ENCODE results near the gene GLDC.

The GLDC gene

DNA sequence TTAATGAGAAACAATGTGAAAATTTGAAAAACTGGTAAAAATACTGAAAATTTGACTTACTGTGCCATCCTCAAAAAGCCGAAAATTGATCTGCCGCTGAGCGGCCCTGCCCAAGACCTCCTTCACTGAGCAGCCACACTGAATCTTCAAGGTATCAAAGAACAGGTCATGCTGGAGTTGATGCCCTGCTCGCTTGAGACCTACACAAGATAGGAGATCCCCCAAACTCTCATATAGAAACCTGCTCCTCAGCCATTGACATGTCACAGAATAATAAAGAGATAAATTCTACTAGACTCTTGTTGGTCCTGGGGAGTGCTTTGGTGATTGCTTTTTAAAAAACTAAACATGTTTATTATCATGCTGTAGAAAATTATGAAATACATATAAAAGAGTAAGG, 52.7 kb downstream of the GLDC start:
- TF ChIP-seq, protein P1, sequence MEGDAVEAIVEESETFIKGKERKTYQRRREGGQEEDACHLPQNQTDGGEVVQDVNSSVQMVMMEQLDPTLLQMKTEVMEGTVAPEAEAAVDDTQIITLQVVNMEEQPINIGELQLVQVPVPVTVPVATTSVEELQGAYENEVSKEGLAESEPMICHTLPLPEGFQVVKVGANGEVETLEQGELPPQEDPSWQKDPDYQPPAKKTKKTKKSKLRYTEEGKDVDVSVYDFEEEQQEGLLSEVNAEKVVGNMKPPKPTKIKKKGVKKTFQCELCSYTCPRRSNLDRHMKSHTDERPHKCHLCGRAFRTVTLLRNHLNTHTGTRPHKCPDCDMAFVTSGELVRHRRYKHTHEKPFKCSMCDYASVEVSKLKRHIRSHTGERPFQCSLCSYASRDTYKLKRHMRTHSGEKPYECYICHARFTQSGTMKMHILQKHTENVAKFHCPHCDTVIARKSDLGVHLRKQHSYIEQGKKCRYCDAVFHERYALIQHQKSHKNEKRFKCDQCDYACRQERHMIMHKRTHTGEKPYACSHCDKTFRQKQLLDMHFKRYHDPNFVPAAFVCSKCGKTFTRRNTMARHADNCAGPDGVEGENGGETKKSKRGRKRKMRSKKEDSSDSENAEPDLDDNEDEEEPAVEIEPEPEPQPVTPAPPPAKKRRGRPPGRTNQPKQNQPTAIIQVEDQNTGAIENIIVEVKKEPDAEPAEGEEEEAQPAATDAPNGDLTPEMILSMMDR (IDR thresholded peaks at IDR 0.05; ENCODE audit: borderline replicate concordance, extremely low read depth, low read length, poor library complexity, severe bottlenecking) = no peak
- TF ChIP-seq EZH2 (IDR thresholded peaks at IDR 0.05; ENCODE audit: borderline replicate concordance, low read depth, low read length, severe bottlenecking) = no peak
- no peak overlapping the region for H3K27ac ChIP-seq (ENCODE audit: low read length)
- ATAC-seq (ENCODE audit: insufficient read depth, low read depth) = no peak
- H4K20me1 ChIP-seq (ENCODE audit: insufficient read depth, low read length) = no peaks in the 10 kb centered on the region
- H3K4me2 ChIP-seq (ENCODE audit: insufficient read depth, low read length) = no peak overlapping the region
- H3K4me1 ChIP-seq (ENCODE audit: insufficient read depth, low read length) = no peaks in the 10 kb centered on the region
- no peaks in the 10 kb centered on the region for H3K27me3 ChIP-seq (ENCODE audit: insufficient read depth, low read length, poor library complexity)
- no peak for DNase-seq
- H3K36me3 ChIP-seq (ENCODE audit: insufficient read depth, low read length) = no peaks in the 10 kb centered on the region
- no peak overlapping the region for H2AFZ ChIP-seq (ENCODE audit: low read depth, low read length)
- no peak overlapping the region for H3K9ac ChIP-seq (ENCODE audit: low read depth, low read length)
- no peaks in the 10 kb centered on the region for H3K9me3 ChIP-seq (ENCODE audit: insufficient read depth, low read length, severe bottlenecking)
- H3K79me2 ChIP-seq (ENCODE audit: insufficient read depth, low read length) = no peaks in the 10 kb centered on the region
- no peak overlapping the region for H3K4me3 ChIP-seq (ENCODE audit: low read depth in 1 of 2, low read length in 2 of 2)

- Histone ChIP-seq H3K36me3 (ENCODE audit: insufficient read depth, low read length) (no peaks in the 10 kb centered on the region), H2AFZ (ENCODE audit: low read depth, low read length) (no peak overlapping the region), H3K9ac (ENCODE audit: low read depth, low read length) (no peak overlapping the region), H3K27me3 (ENCODE audit: insufficient read depth, low read length, poor library complexity) (no peaks in the 10 kb centered on the region), H4K20me1 (ENCODE audit: insufficient read depth, low read length) (no peaks in the 10 kb centered on the region), H3K4me3 (ENCODE audit: low read depth in 1 of 2, low read length in 2 of 2) (no peak overlapping the region), H3K4me2 (ENCODE audit: insufficient read depth, low read length) (no peak overlapping the region), H3K27ac (ENCODE audit: low read length) (no peak overlapping the region), H3K9me3 (ENCODE audit: insufficient read depth, low read length, severe bottlenecking) (no peaks in the 10 kb centered on the region), H3K79me2 (ENCODE audit: insufficient read depth, low read length) (no peaks in the 10 kb centered on the region), H3K4me1 (ENCODE audit: insufficient read depth, low read length) (no peaks in the 10 kb centered on the region)
- ATAC-seq (ENCODE audit: insufficient read depth, low read depth) (no peak), DNase-seq (no peak)
- no peak for TF ChIP-seq EZH2 (IDR thresholded peaks at IDR 0.05; ENCODE audit: borderline replicate concordance, low read depth, low read length, severe bottlenecking)
- TF ChIP-seq, protein P1 (IDR thresholded peaks at IDR 0.05; ENCODE audit: borderline replicate concordance, extremely low read depth, low read length, poor library complexity, severe bottlenecking) = no peak
Measured at GRCh38 chr9:6592231-6592630, 53.3 kb downstream of the GLDC start.

DNA sequence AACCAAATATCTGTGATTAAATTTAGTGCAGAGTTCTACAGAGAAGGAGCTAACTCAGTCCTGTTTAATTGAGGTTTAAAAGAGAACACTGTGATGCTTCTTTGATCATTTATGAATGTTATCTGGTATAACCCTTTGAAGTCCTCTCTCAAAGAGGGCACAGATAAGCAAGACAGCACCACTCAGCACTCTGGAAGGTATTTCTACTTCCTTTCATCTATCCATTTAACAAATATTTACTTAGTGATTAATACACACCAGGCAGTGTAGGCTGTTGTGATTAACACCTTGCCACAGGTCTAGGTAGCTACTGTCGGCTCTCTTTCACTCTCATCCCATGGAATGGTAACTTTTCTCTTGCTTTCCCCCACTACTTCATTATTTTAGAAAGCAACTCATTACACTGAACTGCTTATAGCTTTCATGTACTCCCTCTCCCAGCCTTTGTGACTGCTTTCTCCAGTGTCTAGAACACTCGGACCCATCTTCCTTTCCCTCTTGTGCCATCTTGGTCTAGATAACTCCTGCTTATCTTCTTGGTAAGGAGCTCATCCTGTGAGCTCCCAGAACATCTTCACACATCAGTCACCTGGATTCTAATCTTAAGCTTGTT, 54.7 kb downstream of the GLDC start:
- H3K4me3 ChIP-seq (ENCODE audit: low read depth in 1 of 2, low read length in 2 of 2) = no peak overlapping the region
- TF ChIP-seq, protein P1 (IDR thresholded peaks at IDR 0.05; ENCODE audit: borderline replicate concordance, extremely low read depth, low read length, poor library complexity, severe bottlenecking) = no peak
- no peak for TF ChIP-seq EZH2 (IDR thresholded peaks at IDR 0.05; ENCODE audit: borderline replicate concordance, low read depth, low read length, severe bottlenecking)
- no peaks in the 10 kb centered on the region for H4K20me1 ChIP-seq (ENCODE audit: insufficient read depth, low read length)
- no peak overlapping the region for H2AFZ ChIP-seq (ENCODE audit: low read depth, low read length)
- H3K4me2 ChIP-seq (ENCODE audit: insufficient read depth, low read length) = no peak overlapping the region
- no peaks in the 10 kb centered on the region for H3K9me3 ChIP-seq (ENCODE audit: insufficient read depth, low read length, severe bottlenecking)
- no peak for DNase-seq
- no peaks in the 10 kb centered on the region for H3K36me3 ChIP-seq (ENCODE audit: insufficient read depth, low read length)
- no peaks in the 10 kb centered on the region for H3K79me2 ChIP-seq (ENCODE audit: insufficient read depth, low read length)
- no peak overlapping the region for H3K27ac ChIP-seq (ENCODE audit: low read length)
- H3K4me1 ChIP-seq (ENCODE audit: insufficient read depth, low read length) = no peaks in the 10 kb centered on the region
- H3K27me3 ChIP-seq (ENCODE audit: insufficient read depth, low read length, poor library complexity) = no peaks in the 10 kb centered on the region
- no peak overlapping the region for H3K9ac ChIP-seq (ENCODE audit: low read depth, low read length)
- no peak for ATAC-seq (ENCODE audit: insufficient read depth, low read depth)
